Measurements from ENCODE around the gene MOCS2.
"Not testable (repeated sequence)": the region's sequence is repeated elsewhere in the genome, so short reads cannot be mapped to it uniquely, and the experiment has no call there.

The MOCS2 gene

GRCh38 chr5:53109443-53110127 is at the start of gene MOCS2:
Gene MOCS2 (minus strand): TSS chr5:53109757. CDS start chr5:53107174, 2,583 bp downstream.
- peak; percentile 88 for DNase-seq

- peak; percentile 54 for DNase-seq
Measured at GRCh38 chr5:53151713-53152458, 42.3 kb upstream of the MOCS2 start.

GRCh38 chr5:53133020-53133419 is 23.5 kb upstream of the MOCS2 start:
- DNase-seq = no peak

GRCh38 chr5:53130266-53130665 is 20.7 kb upstream of the MOCS2 start:
- peak; percentile 42 for DNase-seq

- no peak for DNase-seq
Measured at GRCh38 chr5:53128481-53128880, 18.9 kb upstream of the MOCS2 start.

- DNase-seq = no peak
Measured at GRCh38 chr5:53127107-53127506, 17.6 kb upstream of the MOCS2 start.

- peak; percentile 70 for DNase-seq
Measured at GRCh38 chr5:53126521-53126920, 17.0 kb upstream of the MOCS2 start.

GRCh38 chr5:53123702-53124101 is 14.1 kb upstream of the MOCS2 start:
- peak; percentile 52 for DNase-seq

GRCh38 chr5:53120165-53120564 is 10.6 kb upstream of the MOCS2 start:
- DNase-seq = no peak

- DNase-seq = no peak
Measured at GRCh38 chr5:53118879-53119278, 9.3 kb upstream of the MOCS2 start.

GRCh38 chr5:53116597-53116996 is 7.0 kb upstream of the MOCS2 start:
- no peak for DNase-seq

- DNase-seq = peak; percentile 24
Measured at GRCh38 chr5:53114988-53115387, 5.4 kb upstream of the MOCS2 start.

GRCh38 chr5:53113947-53114346 is 4.4 kb upstream of the MOCS2 start:
- DNase-seq = no peak

GRCh38 chr5:53112909-53113308 is 3.4 kb upstream of the MOCS2 start:
- DNase-seq = no peak

GRCh38 chr5:53112307-53112706 is 2.8 kb upstream of the MOCS2 start:
- DNase-seq = not testable (repeated sequence)

GRCh38 chr5:53111139-53111538 is 1.6 kb upstream of the MOCS2 start:
- no peak for DNase-seq

GRCh38 chr5:53110156-53110555 is 599 bp upstream of the MOCS2 start:
- DNase-seq = no peak

GRCh38 chr5:53109056-53109442 is 508 bp downstream of the MOCS2 start:
- DNase-seq = no peak

GRCh38 chr5:53105611-53106300 is 3.8 kb downstream of the MOCS2 start:
- DNase-seq = no peak

- DNase-seq = no peak
Measured at GRCh38 chr5:53100606-53101005, 9.0 kb downstream of the MOCS2 start.

GRCh38 chr5:53099546-53099945 is 10.0 kb downstream of the MOCS2 start:
- no peak for DNase-seq

- peak; percentile 43 for DNase-seq
Measured at GRCh38 chr5:53095931-53096525, 13.5 kb downstream of the MOCS2 start.

GRCh38 chr5:53095217-53095616 is 14.3 kb downstream of the MOCS2 start:
- DNase-seq = no peak

- DNase-seq = no peak
Measured at GRCh38 chr5:53092242-53092641, 17.3 kb downstream of the MOCS2 start.

All from HCEC 1CT (cell line).